DMS79 treated with DMSO at 0.1 percent for 48 hours (cell line): Measurements from ENCODE around the gene RSPO4.

Experiments
- DNase-seq: peaks from one replicate; lab custom pipeline; 2025; lab: John Stamatoyannopoulos, UW

The RSPO4 gene

DNA sequence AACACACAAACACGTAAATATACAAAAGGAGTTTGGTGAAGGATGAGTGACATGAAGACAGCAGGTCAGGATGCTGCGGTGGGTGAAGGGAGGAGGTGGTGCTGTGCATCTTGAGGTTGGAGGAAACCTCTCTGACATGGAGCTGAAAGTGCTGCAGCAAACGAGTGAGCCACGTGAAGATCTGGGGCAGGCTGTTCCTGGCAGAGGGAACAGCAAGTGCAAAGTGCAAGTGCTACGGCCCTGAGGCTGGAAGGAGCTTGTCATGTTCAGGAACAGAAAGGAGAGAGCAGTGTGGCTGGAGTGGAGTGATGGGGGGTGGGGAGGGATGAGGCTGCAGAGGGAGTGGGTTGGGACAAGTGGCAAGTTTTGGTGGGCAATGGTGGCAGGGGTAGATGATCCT is 61.2 kb downstream of the RSPO4 start:
- DNase-seq: no peak

- DNase-seq: no peak
These were observed 62.5 kb downstream of the RSPO4 start for GRCh38 chr20:939606-940005.

GRCh38 chr20:934186-934840 is 67.8 kb downstream of the RSPO4 start:
- DNase-seq: no peak

DNA sequence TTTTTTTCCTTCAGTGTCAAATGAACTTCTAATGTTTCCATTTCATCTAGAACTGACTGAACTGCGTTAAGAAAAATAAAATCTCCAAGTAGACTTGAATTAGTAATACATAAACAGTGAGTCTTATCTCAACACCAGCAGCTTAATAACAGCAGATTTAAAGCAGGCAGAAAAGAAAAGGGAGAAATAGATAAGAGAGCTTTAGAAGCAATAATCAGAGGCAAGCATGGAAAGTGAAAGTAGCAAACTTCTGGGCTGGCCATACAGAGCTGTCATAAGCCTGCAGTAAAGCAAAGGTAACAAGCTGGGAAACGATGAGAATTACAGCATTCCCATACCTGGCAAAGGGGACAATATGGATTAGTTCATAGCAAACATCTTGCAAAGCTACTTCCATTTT is 69.1 kb downstream of the RSPO4 start:
- no peak for DNase-seq

DNA sequence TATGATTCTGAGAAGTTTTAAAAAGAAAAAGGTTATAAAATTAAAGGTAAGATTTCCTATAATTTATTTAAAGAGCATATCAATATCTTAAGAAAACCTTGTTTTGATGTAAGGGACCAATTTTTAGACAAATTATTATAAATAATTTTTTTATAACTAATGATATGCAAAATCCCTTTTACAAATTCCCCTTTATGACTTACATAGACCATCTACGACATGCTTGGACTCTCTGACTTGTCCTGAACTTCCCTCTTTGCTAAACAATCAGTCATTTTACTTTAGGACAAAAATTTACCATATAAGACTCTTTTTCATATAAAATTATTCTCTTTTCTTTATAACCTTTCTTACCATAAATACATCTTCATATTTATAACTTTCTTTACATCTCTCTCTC is 70.7 kb downstream of the RSPO4 start:
- no peak for DNase-seq

DNA sequence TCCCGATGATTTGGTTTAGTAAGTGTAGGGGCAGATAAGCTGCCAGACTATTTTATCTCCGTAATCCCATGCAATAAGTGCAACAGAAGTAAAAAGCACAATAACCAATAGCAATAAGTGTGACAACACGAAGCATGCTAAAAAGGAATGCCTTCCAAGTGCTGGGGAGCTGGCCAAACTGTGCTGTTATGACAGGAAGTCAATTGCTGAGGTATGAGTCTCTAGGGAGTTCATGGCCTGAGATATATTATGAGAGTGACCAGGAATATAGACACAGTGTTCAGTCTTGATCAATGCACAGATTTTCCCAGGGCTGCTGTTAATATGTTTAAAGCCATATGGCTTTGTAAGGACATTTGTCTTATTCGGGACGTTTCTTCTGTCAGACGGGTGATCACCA is 75.4 kb downstream of the RSPO4 start:
- no peak for DNase-seq

DNA sequence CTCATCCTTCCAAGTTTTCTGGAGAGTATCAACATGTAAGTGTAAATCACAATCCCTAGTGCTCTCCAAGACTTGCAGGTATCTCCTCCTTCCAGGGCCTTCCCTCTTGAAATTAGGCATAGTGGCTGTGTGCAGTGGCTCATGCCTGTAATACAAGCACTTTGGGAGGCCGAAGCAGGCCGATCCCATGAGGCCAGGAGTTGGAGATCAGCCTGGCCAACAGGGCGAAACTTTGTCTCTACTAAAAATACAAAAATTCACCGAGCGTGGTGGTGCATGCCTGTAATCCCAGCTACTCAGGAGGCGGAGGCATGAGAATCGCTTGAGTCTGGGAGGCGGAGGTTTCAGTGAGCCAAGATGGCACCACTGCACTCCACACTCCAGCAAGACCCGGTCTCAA is 76.6 kb downstream of the RSPO4 start:
- no peak for DNase-seq

- no peak for DNase-seq
These were observed 77.5 kb downstream of the RSPO4 start for GRCh38 chr20:924639-925038.

DNA sequence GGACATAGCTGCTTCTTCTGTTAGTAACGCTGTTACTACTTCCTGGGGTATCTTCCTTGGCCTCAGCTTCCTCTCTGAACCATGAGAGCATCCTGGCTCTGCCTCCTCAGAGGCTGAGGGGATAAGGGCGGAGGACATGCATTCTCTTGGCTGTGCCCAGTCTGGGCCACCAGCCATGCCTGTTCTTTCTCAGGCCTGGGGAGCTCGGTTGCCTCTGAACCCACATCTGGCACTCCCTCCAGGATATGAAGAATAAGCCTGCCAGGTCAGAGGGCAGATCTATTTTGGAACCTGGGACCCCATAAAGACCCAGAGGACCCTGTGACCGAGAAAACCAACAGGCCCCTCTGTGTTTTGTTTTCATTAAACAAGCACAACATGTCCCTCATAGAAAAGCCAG is 79.3 kb downstream of the RSPO4 start:
- DNase-seq: no peak

DNA sequence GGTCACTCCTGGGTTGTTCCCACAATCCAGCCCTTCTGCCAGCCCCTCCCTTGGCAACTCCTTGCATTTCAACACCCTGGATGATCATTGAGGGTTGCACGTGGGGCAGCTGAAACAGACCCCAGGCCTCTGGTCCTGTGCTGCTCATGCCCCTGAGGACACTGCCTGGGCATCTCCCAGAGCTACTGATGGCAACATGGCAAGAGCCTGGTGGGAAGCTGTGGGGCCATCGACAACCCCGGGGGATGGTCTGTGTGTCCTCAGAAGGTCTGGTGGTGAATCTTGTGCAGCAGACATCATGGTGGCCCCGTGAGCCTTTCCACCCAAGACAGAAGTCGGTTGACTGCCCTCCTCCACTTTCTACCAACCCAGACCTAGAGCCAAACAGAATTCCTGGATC is 81.0 kb downstream of the RSPO4 start:
- no peak for DNase-seq

DNA sequence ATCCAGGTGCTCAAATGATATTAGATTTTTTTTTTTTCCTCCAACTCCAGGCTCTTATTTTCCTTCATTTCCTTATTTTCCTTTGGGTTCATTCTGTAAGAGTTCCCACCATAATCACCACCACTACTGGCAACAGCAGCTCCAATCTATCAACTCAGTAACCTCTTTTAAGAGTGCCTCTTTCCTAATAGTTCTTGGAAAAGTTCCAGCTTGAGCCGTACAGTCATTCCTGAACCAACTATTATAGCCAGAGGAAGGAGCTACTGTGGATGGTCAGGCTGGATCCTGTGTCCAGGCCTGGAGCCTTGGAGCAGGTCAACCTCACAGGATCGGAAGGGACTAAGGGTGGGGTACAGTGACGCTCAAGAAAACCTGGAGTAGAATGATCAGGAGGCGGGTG is 81.8 kb downstream of the RSPO4 start:
- DNase-seq: no peak

DNA sequence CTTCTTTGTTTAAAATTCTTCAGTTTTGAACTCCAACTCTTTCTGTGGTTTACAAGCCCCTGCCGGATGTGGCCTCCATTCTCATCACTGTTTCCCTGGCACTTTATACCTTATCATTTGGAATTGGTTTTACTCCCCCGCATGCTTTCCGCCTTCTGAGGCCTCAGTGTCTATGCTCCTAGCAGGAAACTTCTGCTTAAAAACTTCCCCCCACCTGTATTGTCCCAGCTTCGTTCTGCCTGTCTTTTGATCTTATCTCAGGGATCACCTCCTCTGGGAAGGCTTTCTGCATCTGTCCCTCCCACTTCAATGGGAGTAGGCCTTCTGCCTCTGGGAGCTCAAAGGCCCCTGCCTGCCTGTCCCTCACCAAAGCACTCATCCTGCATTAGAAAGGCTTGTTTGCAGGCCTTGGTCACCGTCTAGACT is 82.6 kb downstream of the RSPO4 start:
- no peak for DNase-seq

DNA sequence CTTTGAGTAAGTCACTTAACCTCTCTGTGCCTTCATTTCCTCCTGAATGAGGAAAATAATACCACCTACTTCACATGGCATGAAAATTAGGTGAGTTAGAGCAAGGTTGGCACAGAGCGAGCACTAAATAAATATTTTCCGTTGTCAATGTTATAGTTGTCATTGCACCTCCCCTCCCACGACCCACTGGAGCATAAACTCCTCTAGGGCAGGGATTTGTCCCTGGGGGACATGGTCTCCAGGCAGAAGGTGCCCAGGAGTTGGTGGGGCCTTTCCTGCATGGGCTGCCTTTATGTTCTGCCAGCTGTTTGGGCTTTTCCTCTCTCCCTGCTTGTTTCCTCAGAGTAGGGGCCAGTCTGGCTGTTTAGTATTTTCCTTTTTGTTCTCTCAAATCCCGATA is 84.7 kb downstream of the RSPO4 start:
- no peak for DNase-seq

DNA sequence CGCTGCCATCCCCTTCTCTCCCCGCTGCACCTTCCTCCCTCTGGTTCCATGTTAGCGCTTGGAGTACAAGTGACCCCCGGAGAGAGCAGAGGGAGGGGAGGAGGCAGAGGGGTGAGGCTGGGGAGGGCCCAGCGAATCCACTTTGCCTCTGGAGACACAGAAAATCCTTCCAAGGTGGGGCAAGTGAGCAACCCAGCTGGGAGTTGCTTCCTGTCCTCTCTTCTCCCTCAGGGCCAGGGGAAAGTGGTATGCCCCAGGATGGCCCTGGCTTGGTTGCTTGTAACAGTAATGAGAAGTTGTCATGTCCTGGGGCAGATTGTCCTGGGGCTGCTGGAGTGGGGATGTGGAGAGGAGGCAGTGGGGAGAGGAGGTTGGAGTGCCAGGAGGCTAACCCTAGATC is 85.3 kb downstream of the RSPO4 start:
- no peak for DNase-seq

DNA sequence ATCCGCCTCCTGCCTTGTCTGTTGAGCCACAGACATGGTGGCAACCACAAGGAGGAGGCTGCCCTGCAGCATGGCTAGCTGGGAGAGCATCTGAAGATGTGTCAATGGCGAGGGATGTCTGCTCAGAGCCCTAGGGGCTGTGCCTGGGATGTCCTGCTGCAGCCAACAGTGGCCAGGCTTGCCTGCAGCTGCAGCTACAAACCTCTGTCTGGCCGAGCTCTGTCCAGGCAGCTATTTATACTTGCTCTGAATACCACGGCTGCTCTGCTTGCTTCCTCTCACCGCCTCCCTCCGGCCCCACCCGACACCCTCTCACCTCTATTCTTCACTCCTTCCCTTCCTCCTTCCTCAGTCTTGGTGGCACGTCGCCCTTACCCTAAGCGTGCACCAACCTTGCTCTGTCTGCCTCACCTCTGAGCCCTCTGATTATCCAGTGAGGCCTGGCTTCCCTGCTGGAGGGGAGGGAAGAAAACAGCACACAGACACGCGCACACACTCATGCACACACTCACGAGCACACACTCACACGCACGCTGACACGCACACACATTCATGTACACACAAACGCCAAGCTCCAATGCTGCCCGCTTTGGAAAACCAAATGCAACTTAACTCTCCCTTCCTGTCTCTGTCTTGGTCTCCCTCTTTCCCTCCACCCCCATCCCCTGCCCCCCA is 85.8 kb downstream of the RSPO4 start, which contains the start of gene ANGPT4:
Gene ANGPT4, minus strand, starts transcription at position 210 of the 675 bp plus-strand sequence. Its CDS starts 120 bp downstream, at position 90.
- no peak for DNase-seq

DNA sequence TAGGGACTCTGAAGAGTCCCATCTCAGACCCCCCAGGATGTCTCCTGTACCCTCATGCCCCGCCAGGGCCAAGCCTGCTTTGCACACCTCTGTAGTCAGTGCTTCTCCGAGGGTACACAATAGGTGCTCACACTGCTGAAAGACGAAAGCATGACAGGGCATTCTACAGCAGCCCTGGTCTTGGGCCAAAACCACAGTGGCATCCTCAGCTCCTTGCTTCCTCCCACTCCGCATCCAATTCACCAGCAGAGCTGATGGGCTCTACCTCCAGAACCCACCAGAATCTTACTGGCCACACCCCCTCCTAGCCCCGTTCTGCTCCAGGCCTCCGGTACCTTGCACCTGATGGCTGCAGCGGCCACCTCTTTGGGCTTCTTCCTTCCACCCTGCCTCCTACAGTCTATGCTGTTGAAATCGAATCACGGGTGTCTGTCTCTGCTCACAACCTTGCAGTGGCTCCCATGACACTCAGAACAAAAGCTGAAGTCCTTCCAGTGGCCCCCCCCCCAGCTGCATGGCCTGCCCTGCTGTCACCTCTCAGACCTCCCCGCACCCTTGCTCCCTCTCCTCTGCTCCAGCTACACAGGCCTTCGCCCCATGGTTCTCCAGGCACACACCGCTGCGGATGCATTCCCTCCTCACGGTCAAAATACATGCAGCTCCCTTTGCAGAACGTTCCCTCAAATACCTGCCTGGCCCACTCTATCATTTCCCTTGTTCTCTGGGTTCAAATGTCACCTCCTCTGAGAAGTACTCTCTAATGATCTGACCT is 87.2 kb downstream of the RSPO4 start:
- no peak for DNase-seq

- no peak for DNase-seq
These were observed 88.7 kb downstream of the RSPO4 start for GRCh38 chr20:913306-913849.

DNA sequence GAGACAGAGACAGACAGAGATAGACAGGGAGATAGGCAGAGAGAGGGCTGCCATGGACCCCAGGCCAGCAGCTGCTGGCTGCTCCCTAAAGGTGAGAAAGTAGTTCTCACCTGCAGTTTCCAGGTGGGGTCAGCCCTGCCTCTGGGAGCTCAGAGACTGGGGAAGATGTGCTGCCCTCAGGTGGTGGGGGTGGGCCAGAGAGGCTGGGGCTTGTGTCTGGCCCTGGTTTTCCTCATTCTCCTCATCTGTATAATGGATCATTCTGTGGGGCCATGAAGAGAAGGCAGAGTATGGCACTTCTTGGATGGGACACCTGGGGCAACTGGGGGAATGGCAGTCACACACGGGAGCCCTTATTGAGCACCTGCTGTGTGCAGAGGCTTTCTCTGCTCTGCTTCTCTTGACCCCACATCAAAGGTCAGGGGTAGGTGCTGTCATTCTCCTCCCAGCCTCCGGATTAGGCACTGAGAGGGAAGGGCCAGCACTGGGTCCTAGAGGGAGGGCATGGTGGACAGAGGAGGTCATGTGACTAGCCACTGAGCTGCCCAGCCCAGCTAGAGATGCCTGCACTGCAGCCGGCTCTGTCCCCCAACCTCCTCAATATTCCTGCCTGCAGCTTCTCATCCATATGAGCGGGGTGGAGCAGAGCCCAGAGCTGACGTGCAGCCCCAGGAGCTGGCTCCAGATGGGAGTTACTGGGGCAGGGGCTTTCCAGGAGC is 90.1 kb downstream of the RSPO4 start:
- DNase-seq: no peak

DNA sequence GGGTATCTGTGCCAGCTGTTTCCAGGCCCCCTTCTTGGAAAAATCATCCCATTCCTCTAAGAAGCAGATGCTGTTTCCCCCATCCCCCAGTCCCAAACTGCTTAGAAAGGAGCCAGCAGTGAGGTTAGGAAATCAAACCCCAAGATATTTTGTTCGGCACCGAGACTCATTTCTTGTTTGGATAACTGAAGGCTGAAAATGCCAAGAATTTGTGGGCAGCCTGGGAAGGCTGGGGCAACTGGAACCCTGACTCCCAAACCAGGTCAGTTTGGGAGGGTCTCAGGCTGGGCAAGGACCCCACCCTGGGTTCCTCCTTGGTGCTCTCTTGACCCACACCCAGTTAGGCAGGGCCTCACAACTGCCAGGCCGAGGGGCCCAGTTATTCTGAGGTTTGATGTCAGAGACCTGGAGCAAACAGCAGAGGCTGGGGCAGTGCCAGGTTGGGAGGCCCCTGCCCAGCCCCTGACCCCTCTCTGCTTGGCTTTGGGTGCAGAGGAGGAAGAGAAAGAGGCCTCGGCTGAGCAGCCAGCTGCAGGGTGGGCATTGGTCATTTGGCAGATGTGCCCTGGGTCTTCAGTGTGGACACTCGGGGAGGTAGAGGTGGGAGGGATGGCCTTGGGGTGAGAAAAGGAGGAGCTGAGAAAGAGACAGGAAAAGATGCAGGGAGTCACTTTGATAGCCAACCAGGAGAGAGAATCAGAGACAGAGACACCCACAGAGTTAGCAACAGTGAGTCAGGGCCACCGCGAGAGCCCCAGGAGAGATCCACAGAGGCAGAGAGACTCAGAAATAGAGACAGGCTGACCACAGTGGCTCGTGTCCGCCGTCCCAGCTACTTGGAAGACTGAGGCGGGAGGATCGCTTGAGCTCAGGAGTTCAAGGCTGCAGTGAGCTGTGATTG is 91.0 kb downstream of the RSPO4 start:
- DNase-seq: no peak

DNA sequence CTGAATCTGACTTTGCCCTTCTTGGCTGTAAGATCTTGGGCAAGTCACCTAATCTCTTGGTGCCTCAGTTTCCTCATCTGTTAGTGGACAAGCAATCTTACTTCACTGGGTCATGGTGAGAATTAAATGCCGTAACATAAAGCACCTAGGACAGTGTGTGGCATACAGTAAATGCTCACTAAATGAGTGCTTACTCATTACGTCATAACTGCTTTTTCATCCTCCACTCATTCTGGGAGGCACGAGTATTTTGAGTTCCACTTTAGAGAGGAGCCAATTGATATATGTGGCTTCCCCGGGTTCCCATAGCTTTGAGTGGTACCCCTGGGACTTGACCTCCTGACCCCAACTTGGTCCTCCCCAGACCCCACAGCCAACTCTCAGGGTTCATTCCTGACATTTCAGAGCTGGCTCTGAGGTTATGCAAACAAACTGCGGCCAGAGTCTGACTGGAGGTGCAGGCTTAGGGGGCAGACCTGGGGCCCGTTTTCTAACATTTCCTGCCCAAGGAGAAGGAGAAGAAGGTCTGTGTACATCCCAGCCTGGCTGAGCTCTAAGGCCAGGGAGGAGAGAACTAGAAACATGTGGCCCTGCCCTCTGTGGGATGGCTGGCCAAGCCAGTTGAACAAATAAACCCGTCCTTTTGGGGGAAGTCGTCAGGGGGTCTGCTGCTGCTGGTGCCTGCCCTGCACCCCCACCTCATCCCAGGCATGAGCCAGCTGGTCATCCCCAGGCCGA is 91.8 kb downstream of the RSPO4 start:
- no peak for DNase-seq
